ENCODE results near the gene NANOS1. TPM values are rescaled to one million over a fixed set of nuclear protein-coding genes. Genes with fewer than 3 reads are reported as not detected.

NANOS1 gene
- total and polyA plus RNA-seq, 2 experiments from 2014 or later, result 1.6 to 2.9 TPM

- Mint-ChIP-seq H3K4me1 (no peaks in the 10 kb centered on the region), H3K36me3 (ENCODE audit: low read depth) (peaks cover 100% of the 10 kb centered on the region), H3K9me3 (no peaks in the 10 kb centered on the region), H3K27ac (0 out of 2 replicates have a peak overlapping the region, but pooled peaks have one; percentile 56), H3K27me3 (ENCODE audit: insufficient read depth, low read depth, poor library complexity) (peaks cover 6% of the 10 kb centered on the region), H3K4me3 (no peak overlapping the region)
- H3K36me3 ChIP-seq (ENCODE audit: insufficient read depth), result peaks cover 95% of the 10 kb centered on the region
- H3F3A ChIP-seq (replicated peaks; ENCODE audit: low read depth), result peaks cover 13% of the 10 kb centered on the region; the same call in 1 of the 2 replicates
- no peak overlapping the region for H2AFZ ChIP-seq
- H3K79me2 ChIP-seq (replicated peaks; ENCODE audit: insufficient read depth), result peaks cover 99% of the 10 kb centered on the region
- H3K27me3 ChIP-seq (ENCODE audit: insufficient read depth), result no peaks in the 10 kb centered on the region
- H3K9me2 ChIP-seq (ENCODE audit: insufficient read depth), result no peaks in the 10 kb centered on the region
- no peaks in the 10 kb centered on the region for H3K4me1 ChIP-seq (ENCODE audit: insufficient read depth)
- no peak for TF ChIP-seq REST (IDR thresholded peaks at IDR 0.05; ENCODE audit: unreplicated experiment)
- no peak for TF ChIP-seq POLR2AphosphoS5 (IDR thresholded peaks at IDR 0.05; ENCODE audit: low read depth)
- TF ChIP-seq NANOG (IDR thresholded peaks at IDR 0.05; ENCODE audit: borderline replicate concordance), result no peak
- no peak for TF ChIP-seq EZH2 (IDR thresholded peaks at IDR 0.05; ENCODE audit: low read depth, unreplicated experiment)
- no peak for TF ChIP-seq JUNB (IDR thresholded peaks at IDR 0.05; ENCODE audit: unreplicated experiment)
- TF ChIP-seq STAT1 (IDR thresholded peaks at IDR 0.05; ENCODE audit: unreplicated experiment), result no peak
- no peak for TF ChIP-seq EZH2phosphoT487 (IDR thresholded peaks at IDR 0.05; ENCODE audit: unreplicated experiment)
- no peak for TF ChIP-seq CTCF (conservative IDR thresholded peaks at IDR 0.05; ENCODE audit: low read depth in 2 of 2)
- no peak for TF ChIP-seq CREB1 (CRISPR knock-in tag; IDR thresholded peaks at IDR 0.05; ENCODE audit: low read depth)
- TF ChIP-seq ZNF462 (CRISPR knock-in tag; IDR thresholded peaks at IDR 0.05), result no peak
- TF ChIP-seq ETS1 (IDR thresholded peaks at IDR 0.05), result no peak
- TF ChIP-seq ZNF331 (CRISPR knock-in tag; IDR thresholded peaks at IDR 0.05; ENCODE audit: low read depth), result no peak
- no peak for TF ChIP-seq ZNF114 (CRISPR knock-in tag; IDR thresholded peaks at IDR 0.05)
- no peak overlapping the region for H3K4me3 ChIP-seq
- DNase-seq (ENCODE audit: low spot score), result no peak
- H3K4me2 ChIP-seq, result no peak overlapping the region
- no peak overlapping the region; the same call in 1 of the 2 replicates for H3K27ac ChIP-seq (ENCODE audit: low read depth)
- no peak for ATAC-seq
- peaks cover 55% of the 10 kb centered on the region for H4K20me1 ChIP-seq (replicated peaks; ENCODE audit: insufficient read depth)
Measured at GRCh38 chr10:119061352-119061751, 31.8 kb downstream of the NANOS1 start.

Measured in GM23338 (cell line).